Fibroblast of pulmonary artery (primary cell): ENCODE results near the gene MACROD2.
"Not testable (repeated sequence)": the region's sequence is repeated elsewhere in the genome, so short reads cannot be mapped to it uniquely, and the experiment has no call there.

Experiments
- DNase-seq: peaks from one replicate; pipeline ENCODE4 v3.0.0-alpha.2; 2010; ENCODE audit warnings: low read depth
- H3K4me3 ChIP-seq: replicated peaks from 2 replicates; pipeline ENCODE4 v1.5.1; 2011; ENCODE audit warnings: low read depth, mild to moderate bottlenecking, control low read depth, low read length, moderate library complexity
- CTCF ChIP-seq: IDR thresholded peaks from 2 replicates; pipeline ENCODE4 v1.5.1; 2011; ENCODE audit warnings: mild to moderate bottlenecking, control low read depth, low read length, inconsistent platforms; ENCODE audit errors: missing control alignments

Gene MACROD2

GRCh38 chr20:14997791-14998190, 1002.5 kb downstream of the MACROD2 start:
- peak; percentile 82 for DNase-seq
- no peak overlapping the region for H3K4me3 ChIP-seq
- TF ChIP-seq CTCF = no peak

GRCh38 chr20:15005300-15005986, 1010.1 kb downstream of the MACROD2 start:
- TF ChIP-seq CTCF = no peak
- peak; percentile 40 for DNase-seq
- H3K4me3 ChIP-seq = no peak overlapping the region

- DNase-seq = no peak
- H3K4me3 ChIP-seq = no peak overlapping the region
- TF ChIP-seq CTCF = no peak
Observed at GRCh38 chr20:15011631-15012030, 1016.3 kb downstream of the MACROD2 start.

- no peak overlapping the region for H3K4me3 ChIP-seq
- TF ChIP-seq CTCF = no peak
- no peak for DNase-seq
Observed at GRCh38 chr20:15012566-15012965, 1017.2 kb downstream of the MACROD2 start.

- not testable (repeated sequence) for H3K4me3 ChIP-seq, DNase-seq
Observed at GRCh38 chr20:15016875-15017274, 1021.6 kb downstream of the MACROD2 start.

- no peak for TF ChIP-seq CTCF
- DNase-seq = no peak
- H3K4me3 ChIP-seq = no peak overlapping the region
Observed at GRCh38 chr20:15018966-15019365, 1023.6 kb downstream of the MACROD2 start.

GRCh38 chr20:15020845-15021244, 1025.5 kb downstream of the MACROD2 start:
- no peak for DNase-seq
- TF ChIP-seq CTCF = no peak
- no peak overlapping the region for H3K4me3 ChIP-seq

- DNase-seq = no peak
- TF ChIP-seq CTCF = no peak
- H3K4me3 ChIP-seq = no peak overlapping the region
Observed at GRCh38 chr20:15022921-15023320, 1027.6 kb downstream of the MACROD2 start.
